Thyroid gland (tissue), 4 donors: ENCODE results near the gene ADAMTS12. TPM values are rescaled to one million over a fixed set of nuclear protein-coding genes. Genes with fewer than 3 reads are reported as not detected.

Source experiments
- DNase-seq, 2 donors: peaks; one replicate each; pipeline ENCODE4 v3.0.0-alpha.2; 2019
- H3K27ac ChIP-seq, 3 donors: fragments of 200-600 bp; sonication (generic); 1 replicate in 2 of 3; 2 replicates in 1 of 3; pipeline ENCODE4 v1.5.1; 2016 to 2019; ENCODE audit warnings: mild to moderate bottlenecking in 1 of 3, moderate library complexity in 1 of 3
- H3K27me3 ChIP-seq: fragments of 200-600 bp; sonication (generic); one replicate; pipeline ENCODE4 v1.5.1; 2019
- H3K36me3 ChIP-seq, 2 donors: fragments of 200-600 bp; sonication (generic); one replicate each; pipeline ENCODE4 v1.5.1; 2016 to 2019
- H3K4me1 ChIP-seq, 2 donors: fragments of 200-600 bp; sonication (generic); one replicate each; pipeline ENCODE4 v1.5.1; 2017 to 2019
- H3K4me3 ChIP-seq, 3 donors: fragments of 200-600 bp; sonication (generic); replicated peaks in 1 of 3; 1 replicate in 2 of 3; 2 replicates in 1 of 3; pipeline ENCODE4 v1.5.1; 2016; ENCODE audit warnings: mild to moderate bottlenecking in 1 of 3
- H3K9me3 ChIP-seq: fragments of 200-600 bp; sonication (generic); one replicate; pipeline ENCODE4 v1.5.1; 2017
- CTCF ChIP-seq, 6 experiments: fragments of 200-600 bp in 3 of 6; fragments of 450-650 bp in 3 of 6; sonication (generic) in 3 of 6; IDR thresholded peaks; one replicate each; pipeline ENCODE4 v1.5.1; 2016 to 2019; ENCODE audit warnings: antibody characterized with exemption in 6 of 6, mild to moderate bottlenecking in 2 of 6, inconsistent platforms in 1 of 6, moderate library complexity in 1 of 6
- POLR2A ChIP-seq, 2 donors: fragments of 450-650 bp; IDR thresholded peaks; one replicate each; pipeline ENCODE4 v1.6.1; 2017; ENCODE audit warnings: antibody characterized with exemption in 2 of 2, mild to moderate bottlenecking in 2 of 2, moderate library complexity in 1 of 2
- WGBS, 2 donors: methylation state at CpG; one replicate each; pipeline ENCODE4 v1.1.5; 2017; 5-methylcytosine and 5-hydroxymethylcytosine counted together
- intact Hi-C: fragments of 100-400 bp; cut with DNase I; formaldehyde crosslinking; loops from one replicate; pipeline ENCODE4 v1.15.1; 2023
- total RNA-seq, 4 donors: library from RNA; depleted of rRNA; stranded (reverse); fragments of >200 nt; gene quantifications; one replicate each; pipeline ENCODE4 v1.2.3, GENCODE V29; 2016

Gene ADAMTS12
- total RNA-seq, 4 donors from 2014 or later: 1.3 to 5.8 (median 2.3) TPM

GRCh38 chr5:33513462-33514185 lies 378.2 kb downstream of the ADAMTS12 start:
- no peaks in the 10 kb centered on the region for H3K27me3 ChIP-seq
- no peaks in the 10 kb centered on the region for H3K36me3 ChIP-seq
- no peak for DNase-seq
- H3K4me3 ChIP-seq: no peak overlapping the region
- intact Hi-C loops: no loop called here
- no peaks in the 10 kb centered on the region for H3K9me3 ChIP-seq
- WGBS, 2 donors: 89 to 97% methylated on average over 3 of the region's 3 CpGs
- H3K27ac ChIP-seq: no peak overlapping the region
- no peaks in the 10 kb centered on the region for H3K4me1 ChIP-seq
- TF ChIP-seq CTCF (IDR thresholded peaks at IDR 0.05) (no peak), POLR2A (IDR thresholded peaks at IDR 0.05) (no peak)

GRCh38 chr5:33509036-33509435 lies 382.8 kb downstream of the ADAMTS12 start:
- no peak for DNase-seq
- TF ChIP-seq POLR2A (IDR thresholded peaks at IDR 0.05) (no peak), CTCF (IDR thresholded peaks at IDR 0.05) (no peak)
- no peaks in the 10 kb centered on the region for H3K4me1 ChIP-seq
- H3K27me3 ChIP-seq: no peaks in the 10 kb centered on the region
- H3K27ac ChIP-seq: no peak overlapping the region
- intact Hi-C loops: no loop called here
- 85 to 90% methylated on average over 3 of the region's 3 CpGs for WGBS, 2 donors
- H3K4me3 ChIP-seq: no peak overlapping the region
- no peaks in the 10 kb centered on the region for H3K9me3 ChIP-seq
- no peaks in the 10 kb centered on the region for H3K36me3 ChIP-seq

- no peaks in the 10 kb centered on the region for H3K4me1 ChIP-seq
Measured at GRCh38 chr5:33507426-33507825, 384.4 kb downstream of the ADAMTS12 start.

GRCh38 chr5:33504570-33504969 lies 387.2 kb downstream of the ADAMTS12 start:
- H3K4me1 ChIP-seq: no peaks in the 10 kb centered on the region
- no peak for DNase-seq
- H3K27ac ChIP-seq: no peak overlapping the region
- H3K9me3 ChIP-seq: no peaks in the 10 kb centered on the region
- 71 to 80% methylated on average over 3 of the region's 3 CpGs for WGBS, 2 donors
- H3K4me3 ChIP-seq: no peak overlapping the region
- H3K27me3 ChIP-seq: no peaks in the 10 kb centered on the region
- no peaks in the 10 kb centered on the region for H3K36me3 ChIP-seq
- no peak for TF ChIP-seq CTCF (IDR thresholded peaks at IDR 0.05)
- no peak for TF ChIP-seq POLR2A (IDR thresholded peaks at IDR 0.05)
- intact Hi-C loops: no loop called here

More at GRCh38 chr5:33507426-33507825, 384.4 kb downstream of the ADAMTS12 start:
- Histone ChIP-seq H3K27me3 (no peaks in the 10 kb centered on the region), H3K9me3 (no peaks in the 10 kb centered on the region), H3K27ac (no peak overlapping the region), H3K4me3 (no peak overlapping the region), H3K36me3 (no peaks in the 10 kb centered on the region)
- WGBS, 2 donors: 92 to 95% methylated on average over 4 of the region's 4 CpGs
- DNase-seq: no peak
- no peak for TF ChIP-seq POLR2A (IDR thresholded peaks at IDR 0.05)
- TF ChIP-seq CTCF (IDR thresholded peaks at IDR 0.05): no peak
- intact Hi-C loops: no loop called here

GRCh38 chr5:33501899-33502298 lies 389.9 kb downstream of the ADAMTS12 start:
- intact Hi-C loops: no loop called here
- WGBS, 2 donors: 88 to 90% methylated on average over 13 to 19 of the region's 27 CpGs
- Histone ChIP-seq H3K4me1 (no peaks in the 10 kb centered on the region), H3K4me3 (no peak overlapping the region), H3K27me3 (no peaks in the 10 kb centered on the region), H3K27ac (no peak overlapping the region), H3K9me3 (no peaks in the 10 kb centered on the region), H3K36me3 (no peaks in the 10 kb centered on the region)
- DNase-seq: no peak
- TF ChIP-seq POLR2A (IDR thresholded peaks at IDR 0.05) (no peak), CTCF (IDR thresholded peaks at IDR 0.05) (no peak)
